HG03196 (cell line): Measurements from ENCODE around the gene COL9A3.
A peak's percentile ranks its signal among the peaks of the same experiment; 100 is the strongest.
"Not testable (repeated sequence)": the region's sequence is repeated elsewhere in the genome, so short reads cannot be mapped to it uniquely, and the experiment has no call there.

Experiments
- ATAC-seq: cut with Tn5 transposase; IDR thresholded peaks from one replicate; pipeline ENCODE4 v1.9.1; 2021; ENCODE audit not compliant: unreplicated experiment

Gene COL9A3

GRCh38 chr20:62852841-62853240, 36.0 kb downstream of the COL9A3 start:
- ATAC-seq = no peak

DNA sequence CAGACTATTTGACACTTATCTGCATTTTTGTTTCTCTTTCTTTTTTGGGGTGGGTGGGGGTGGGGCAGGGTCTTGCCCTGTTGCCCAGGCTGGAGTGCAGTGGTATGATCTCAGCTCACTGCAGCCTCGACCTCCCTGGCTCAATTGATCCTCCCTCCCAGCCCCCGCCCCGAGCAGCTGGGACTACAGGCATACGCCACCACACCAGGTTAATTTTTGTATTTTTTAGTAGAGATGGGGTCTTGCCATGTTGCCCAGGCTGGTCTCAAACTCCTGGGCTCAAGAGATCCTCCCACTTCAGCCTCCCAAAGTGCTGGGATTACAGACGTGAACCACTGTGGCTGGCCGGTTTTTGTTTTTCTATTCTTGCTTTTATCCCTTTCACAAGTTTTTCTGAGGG, 36.5 kb downstream of the COL9A3 start:
- not testable (repeated sequence) for ATAC-seq

DNA sequence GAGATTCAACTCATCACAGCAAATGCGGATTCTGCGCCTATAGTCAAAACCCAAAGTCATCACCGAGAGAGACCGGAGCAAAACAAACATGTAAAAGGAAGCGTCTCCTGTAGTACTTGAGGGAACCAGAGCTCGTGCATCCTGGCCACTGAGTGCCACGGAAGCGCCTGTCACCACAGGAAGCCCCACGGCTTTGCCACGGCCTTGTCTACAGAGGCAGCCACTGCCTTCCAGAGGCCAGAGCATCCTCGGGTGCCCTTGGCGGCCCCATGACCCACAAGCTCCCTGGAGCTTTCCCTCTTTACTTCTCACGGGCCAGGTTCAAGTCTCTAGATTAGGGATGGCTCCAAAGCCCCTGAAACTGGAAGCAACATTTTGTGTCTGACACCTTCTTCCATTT, 37.3 kb downstream of the COL9A3 start:
- no peak for ATAC-seq

- ATAC-seq = no peak
Measured at GRCh38 chr20:62855120-62855519, 38.3 kb downstream of the COL9A3 start.

- no peak for ATAC-seq
Measured at GRCh38 chr20:62856931-62857619, 40.2 kb downstream of the COL9A3 start.

- ATAC-seq = no peak
Measured at GRCh38 chr20:62858058-62858830, 41.4 kb downstream of the COL9A3 start.

DNA sequence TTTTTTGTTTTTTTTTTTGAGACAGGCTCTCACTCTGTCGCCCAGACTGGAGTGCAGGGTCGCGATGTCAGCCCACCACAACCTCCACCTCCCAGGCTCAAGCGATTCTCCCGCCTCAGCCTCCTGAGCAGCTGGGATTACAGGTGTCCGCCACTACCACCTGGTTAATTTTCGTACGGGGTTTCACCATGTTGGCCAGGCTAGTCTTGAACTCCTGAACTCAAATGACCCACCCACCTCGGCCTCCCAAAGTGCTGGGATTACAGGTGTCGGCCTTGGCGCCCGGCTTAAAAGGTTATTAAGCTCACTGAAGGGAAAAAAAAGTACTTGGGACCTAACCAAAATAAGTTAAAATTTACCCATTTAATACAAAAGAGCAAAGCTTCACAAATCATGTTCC, 42.9 kb downstream of the COL9A3 start:
- ATAC-seq = no peak

- ATAC-seq = peak; percentile 3
Measured at GRCh38 chr20:62860391-62860923, 43.6 kb downstream of the COL9A3 start.

GRCh38 chr20:62860924-62861691, 44.3 kb downstream of the COL9A3 start:
- ATAC-seq = peak; percentile 28

DNA sequence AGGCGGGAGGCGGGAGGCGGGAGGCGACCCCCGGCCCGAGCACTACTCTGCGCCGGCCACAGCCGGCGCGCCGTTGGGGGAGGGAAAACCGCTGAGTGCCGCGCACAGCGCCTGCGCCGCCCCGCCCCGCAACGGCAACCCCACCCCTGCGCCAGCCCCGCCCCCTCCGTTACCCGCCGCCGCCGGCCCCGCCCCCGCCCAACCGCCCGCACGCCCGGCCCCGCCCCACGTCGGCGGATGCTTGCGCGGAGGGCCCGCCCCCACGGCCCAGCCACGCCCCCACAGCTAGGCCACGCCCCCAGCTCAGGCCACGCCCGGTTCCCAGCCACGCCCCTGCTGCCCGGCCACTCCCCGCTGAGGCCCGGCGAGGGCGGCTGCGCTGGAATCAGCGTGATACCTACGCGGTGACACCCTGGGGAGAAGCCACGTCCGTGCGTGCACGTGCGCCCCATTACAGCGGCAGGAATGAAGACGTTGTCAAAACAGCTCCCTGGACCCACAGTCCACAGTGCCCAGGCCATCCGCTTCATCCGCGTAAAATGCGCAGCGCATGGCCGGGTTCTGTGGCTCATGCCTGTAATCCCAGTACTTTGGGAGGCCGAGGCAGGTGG, 45.0 kb downstream of the COL9A3 start, which contains the start of gene TCFL5:
TCFL5 (minus strand) TSS at position 97 of the 611 bp plus-strand sequence. CDS start 152 bp downstream, outside the sequence.
- peak; percentile 74 for ATAC-seq

- ATAC-seq = no peak
Measured at GRCh38 chr20:62864207-62864606, 47.4 kb downstream of the COL9A3 start.

DNA sequence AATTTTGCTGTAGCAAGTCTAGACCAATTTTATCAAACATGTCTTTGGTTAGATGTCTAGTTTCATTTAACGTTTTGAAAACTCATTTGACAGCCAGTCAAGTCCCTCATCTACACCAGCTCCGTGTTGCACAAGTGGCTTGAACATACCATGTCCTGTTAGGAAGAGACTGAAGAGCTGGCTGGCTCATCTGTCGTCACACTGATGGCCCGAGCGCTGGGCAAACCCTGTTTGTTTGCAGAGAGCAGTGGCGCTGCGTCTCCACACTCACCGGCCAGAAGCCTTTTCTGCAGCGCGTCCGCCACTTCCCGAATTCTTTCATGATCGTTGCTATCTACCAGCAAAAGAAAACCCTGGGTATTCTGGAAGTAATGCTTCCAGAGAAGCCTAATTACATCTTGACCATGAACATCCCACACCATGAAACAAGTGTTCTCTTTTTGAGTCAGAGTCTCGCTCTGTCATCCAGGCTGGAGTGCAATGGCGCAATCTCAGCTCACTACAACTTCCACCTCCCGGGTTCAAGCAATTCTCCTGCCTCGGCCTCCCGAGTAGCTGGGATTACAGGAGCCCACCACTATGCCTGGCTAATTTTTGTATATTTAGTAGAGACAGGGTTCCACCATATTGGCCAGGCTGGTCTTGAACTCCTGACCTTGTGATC, 55.5 kb downstream of the COL9A3 start:
- ATAC-seq = no peak

DNA sequence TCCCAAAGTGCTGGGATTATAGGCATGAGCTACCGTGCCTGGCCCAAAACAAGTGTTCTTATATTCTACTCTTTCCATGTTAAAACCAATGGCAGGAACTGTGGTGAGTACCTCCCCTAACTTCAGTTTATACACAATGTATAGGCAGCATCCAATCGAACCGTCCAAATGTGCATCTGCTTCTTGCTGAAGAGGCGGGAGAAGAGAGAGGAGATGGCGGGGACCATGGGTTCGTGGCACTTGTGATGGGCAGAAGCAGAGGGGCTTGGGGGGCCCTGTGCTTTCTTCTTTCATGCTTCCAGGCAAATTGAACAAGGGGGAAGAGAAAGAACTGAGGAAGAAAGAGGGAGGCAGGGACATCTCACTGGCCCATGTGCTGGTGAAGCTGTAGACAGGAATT, 56.0 kb downstream of the COL9A3 start:
- ATAC-seq = no peak

DNA sequence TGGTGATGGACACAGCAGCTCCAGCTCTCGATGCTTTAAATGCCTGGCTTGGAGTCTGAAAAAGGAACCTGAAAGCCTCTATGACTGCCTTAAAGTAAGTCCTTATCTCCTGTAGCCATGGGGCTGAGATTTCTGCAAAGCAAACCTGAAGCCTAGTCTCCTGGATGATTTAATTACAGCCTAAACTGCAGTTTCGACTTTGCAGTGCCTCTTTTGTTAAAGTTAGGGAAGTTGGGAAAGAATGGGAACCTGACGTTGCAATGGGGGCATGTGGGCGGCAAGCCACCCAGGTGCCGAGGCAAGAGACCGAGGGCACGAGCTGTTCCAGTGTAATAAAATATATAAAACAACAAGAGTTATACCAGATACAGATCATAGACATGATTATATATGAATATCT, 56.4 kb downstream of the COL9A3 start:
- ATAC-seq = no peak

GRCh38 chr20:62873681-62874031, 56.8 kb downstream of the COL9A3 start:
- not testable (repeated sequence) for ATAC-seq

DNA sequence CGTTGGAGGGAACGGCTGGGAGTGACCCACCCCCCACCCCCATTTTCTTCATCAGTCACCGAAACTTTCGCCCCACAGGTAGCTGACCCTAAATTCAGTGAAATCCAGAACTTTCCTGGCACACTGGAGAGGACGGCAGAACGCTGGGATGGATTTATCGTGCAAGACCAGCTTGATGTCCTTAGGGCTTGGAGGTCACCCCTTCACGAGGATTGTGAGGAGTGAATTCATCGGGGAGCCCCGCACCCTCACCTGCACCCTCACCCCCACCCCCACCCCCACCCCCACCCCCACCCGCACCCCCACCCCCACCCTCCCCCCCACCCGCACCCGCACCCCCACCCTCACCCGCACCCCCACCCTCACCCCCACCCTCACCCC, 58.1 kb downstream of the COL9A3 start:
- no peak for ATAC-seq

- ATAC-seq = no peak
Measured at GRCh38 chr20:62875419-62876361, 58.8 kb downstream of the COL9A3 start.

- ATAC-seq = no peak
Measured at GRCh38 chr20:62876501-62876901, 59.7 kb downstream of the COL9A3 start.
